Stimulated activated CD8-positive, alpha-beta memory T cell treated with anti-CD3 and anti-CD28 coated beads, Interleukin-15, amount 100 ng/mL, for 1 hour (primary cell): ENCODE data around the gene CCDC92.

ENCODE experiments used
- DNase-seq: peaks from one replicate; pipeline ENCODE4 v3.0.0-alpha.2; 2020; ENCODE audit warnings: low read depth

Gene CCDC92

DNA sequence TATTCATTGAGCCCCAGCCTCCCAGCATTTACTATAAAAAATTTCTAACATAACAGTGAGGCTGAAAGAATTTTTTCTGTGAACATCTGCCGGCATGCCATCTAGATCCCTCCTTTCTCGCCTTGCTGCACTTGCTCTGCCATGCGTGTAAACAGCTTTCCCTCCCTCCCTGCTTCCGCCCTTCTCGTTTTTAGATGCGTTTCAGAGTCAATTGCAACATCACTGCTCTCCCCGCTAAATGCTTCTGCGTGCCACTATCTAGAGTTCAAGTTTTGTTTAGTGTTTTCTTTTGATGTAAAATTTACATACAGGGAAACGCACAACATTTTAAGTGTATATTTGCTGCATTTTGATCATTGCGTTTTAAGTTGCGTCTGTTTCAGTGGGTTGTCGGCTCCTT, 83.6 kb downstream of the CCDC92 start:
- no peak for DNase-seq

DNA sequence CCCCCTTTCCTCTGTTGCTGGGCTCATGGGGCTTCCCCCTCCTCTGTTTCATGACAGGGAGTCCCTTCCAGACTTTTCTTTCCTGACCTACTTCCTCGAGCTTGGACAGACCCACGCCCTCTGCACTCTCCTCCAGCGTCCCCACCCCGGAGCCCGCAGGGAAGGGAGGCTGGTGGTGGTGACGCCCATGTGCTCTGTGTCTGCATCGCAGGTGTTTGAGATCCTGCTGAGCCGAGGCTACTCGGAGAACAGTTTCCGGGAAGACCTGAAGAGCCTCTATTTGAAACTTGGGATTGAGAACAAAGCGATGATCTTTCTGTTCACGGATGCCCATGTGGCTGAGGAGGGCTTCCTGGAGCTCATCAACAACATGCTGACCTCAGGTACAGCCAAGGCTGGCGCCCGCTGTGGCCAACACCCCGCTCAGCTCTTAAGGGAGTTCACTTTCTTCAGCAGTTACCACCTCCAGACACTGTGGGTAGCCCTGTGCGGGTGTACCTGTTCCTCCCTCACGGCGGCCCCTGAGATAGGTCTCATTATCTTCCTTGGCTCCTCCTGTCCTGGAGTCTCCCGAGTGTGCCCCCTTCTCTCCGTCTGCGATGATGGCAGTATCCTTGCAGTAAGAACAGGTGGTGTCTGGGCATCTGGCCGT, 85.6 kb downstream of the CCDC92 start:
- DNase-seq: no peak

DNA sequence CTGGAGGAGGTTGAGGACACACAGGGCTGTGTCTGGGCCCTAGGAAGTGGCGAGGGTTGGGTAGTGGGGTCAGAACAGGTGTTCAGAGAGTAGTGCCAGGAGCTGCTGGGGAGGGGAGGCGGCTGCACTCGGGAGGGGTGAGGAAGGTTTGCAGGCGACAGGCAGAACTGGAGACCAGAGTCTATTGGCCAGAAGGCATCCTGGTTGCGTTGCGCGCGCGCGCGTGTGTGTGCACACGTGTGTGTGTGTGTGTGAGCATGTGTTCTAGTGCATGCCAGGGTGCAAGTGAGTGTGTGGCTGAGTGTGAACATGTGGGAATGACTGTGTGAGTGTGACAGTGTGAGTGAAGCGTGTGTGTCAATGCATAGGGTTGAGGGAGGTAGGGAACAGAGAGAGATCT, 86.4 kb downstream of the CCDC92 start:
- no peak for DNase-seq
